Liver (tissue), 9 donors: ENCODE data around the gene SAT1. TPM values are rescaled to one million over a fixed set of nuclear protein-coding genes. Genes with fewer than 3 reads are reported as not detected.

Experiments
- DNase-seq: peaks from one replicate; pipeline ENCODE4 v3.0.0-alpha.2; 2017; ENCODE audit warnings: low spot score
- H3K27ac ChIP-seq, 2 donors: one replicate each; pipeline ENCODE4 v1.7.0; 2013; ENCODE audit warnings: inconsistent platforms in 2 of 2, low read length in 2 of 2, control low read depth in 1 of 2, low read depth in 1 of 2, mild to moderate bottlenecking in 1 of 2
- H3K27me3 ChIP-seq, 4 donors: one replicate each; pipeline versions ENCODE4 v1.6.1 to v1.7.0; 2013; ENCODE audit warnings: low read length in 3 of 4, inconsistent platforms in 1 of 4, mild to moderate bottlenecking in 1 of 4, moderate library complexity in 1 of 4; ENCODE audit not compliant: control insufficient read depth in 4 of 4, insufficient read depth in 4 of 4
- H3K36me3 ChIP-seq, 4 donors: one replicate each; pipeline versions ENCODE4 v1.6.1 to v1.7.0; 2013; ENCODE audit warnings: low read length in 3 of 4, mild to moderate bottlenecking in 3 of 4, low read depth in 1 of 4, moderate library complexity in 1 of 4; ENCODE audit not compliant: control insufficient read depth in 4 of 4, insufficient read depth in 3 of 4
- H3K4me1 ChIP-seq, 4 donors: one replicate each; pipeline versions ENCODE4 v1.6.1 to v1.7.0; 2013; ENCODE audit warnings: low read length in 3 of 4, mild to moderate bottlenecking in 3 of 4, moderate library complexity in 1 of 4; ENCODE audit not compliant: control insufficient read depth in 4 of 4, insufficient read depth in 4 of 4
- H3K4me3 ChIP-seq, 3 donors: one replicate each; pipeline versions ENCODE4 v1.6.1 to v1.7.0; 2013; ENCODE audit warnings: low read length in 3 of 3, control low read depth in 1 of 3, low read depth in 1 of 3, mild to moderate bottlenecking in 1 of 3
- H3K9ac ChIP-seq, 2 donors: one replicate each; pipeline ENCODE4 v1.7.0; 2013; ENCODE audit warnings: low read length in 2 of 2, mild to moderate bottlenecking in 2 of 2, moderate library complexity in 2 of 2, control low read depth in 1 of 2, low read depth in 1 of 2
- H3K9me3 ChIP-seq, 4 donors: one replicate each; pipeline versions ENCODE4 v1.6.1 to v1.7.0; 2013; ENCODE audit warnings: low read length in 3 of 4; ENCODE audit not compliant: control insufficient read depth in 4 of 4
- ATF3 ChIP-seq: IDR thresholded peaks from 2 replicates; pipeline ENCODE4 v1.6.1; 2016; ENCODE audit warnings: antibody characterized with exemption
- CTCF ChIP-seq: fragments of 150-350 bp; IDR thresholded peaks from 2 replicates; pipeline ENCODE4 v1.5.1; 2017; ENCODE audit warnings: improper control_type of control experiment, low read depth, low read length; ENCODE audit not compliant: missing input control
- EGR1 ChIP-seq, 2 donors: IDR thresholded peaks; 2 replicates each; pipeline ENCODE4 v1.6.1; 2016 to 2018; ENCODE audit warnings: antibody characterized with exemption in 2 of 2, low read depth in 2 of 2
- FOXA1 ChIP-seq: IDR thresholded peaks from 2 replicates; pipeline ENCODE4 v1.6.1; 2016; ENCODE audit warnings: antibody characterized with exemption
- FOXA2 ChIP-seq: IDR thresholded peaks from 2 replicates; pipeline ENCODE4 v1.6.1; 2016; ENCODE audit warnings: antibody characterized with exemption
- GABPA ChIP-seq, 2 donors: IDR thresholded peaks in 1 of 2; conservative IDR thresholded peaks in 1 of 2; 2 replicates each; pipeline ENCODE4 v1.6.1; 2016; ENCODE audit warnings: antibody characterized with exemption in 2 of 2, mild to moderate bottlenecking in 1 of 2, moderate library complexity in 1 of 2
- HNF4G ChIP-seq: IDR thresholded peaks from 2 replicates; pipeline ENCODE4 v1.6.1; 2016; ENCODE audit warnings: antibody characterized with exemption
- JUND ChIP-seq, 2 donors: IDR thresholded peaks; 2 replicates each; pipeline ENCODE4 v1.6.1; 2016; ENCODE audit warnings: antibody characterized with exemption in 2 of 2
- NR2F2 ChIP-seq: IDR thresholded peaks from 2 replicates; pipeline ENCODE4 v1.6.1; 2016; ENCODE audit warnings: antibody characterized with exemption
- RAD21 ChIP-seq, 2 donors: IDR thresholded peaks; 2 replicates each; pipeline ENCODE4 v1.6.1; 2016; ENCODE audit warnings: antibody characterized with exemption in 2 of 2, mild to moderate bottlenecking in 2 of 2
- REST ChIP-seq: IDR thresholded peaks from 2 replicates; pipeline ENCODE4 v1.6.1; 2016; ENCODE audit warnings: antibody characterized with exemption, mild to moderate bottlenecking
- RXRA ChIP-seq, 2 donors: IDR thresholded peaks; 2 replicates each; pipeline ENCODE4 v1.6.1; 2017 to 2018; ENCODE audit warnings: antibody characterized with exemption in 2 of 2, mild to moderate bottlenecking in 1 of 2
- SP1 ChIP-seq: IDR thresholded peaks from 2 replicates; pipeline ENCODE4 v1.6.1; 2018; ENCODE audit warnings: antibody characterized with exemption, mild to moderate bottlenecking
- TAF1 ChIP-seq: conservative IDR thresholded peaks from 2 replicates; pipeline ENCODE4 v1.6.1; 2016; ENCODE audit warnings: antibody characterized with exemption, mild to moderate bottlenecking
- YY1 ChIP-seq: IDR thresholded peaks from 2 replicates; pipeline ENCODE4 v1.6.1; 2016; ENCODE audit warnings: antibody characterized with exemption, mild to moderate bottlenecking
- ZBTB33 ChIP-seq: IDR thresholded peaks from 2 replicates; pipeline ENCODE4 v1.6.1; 2016; ENCODE audit warnings: antibody characterized with exemption
- WGBS: extraction: QIAGEN DNeasy Blood & Tissue Kit; methylation state at CpG from one replicate; pipeline ENCODE4 v1.1.7; 2013; 5-methylcytosine and 5-hydroxymethylcytosine counted together
- polyA plus RNA-seq, 2 donors: library from polyadenylated mRNA; stranded (reverse) in 1 of 2; unstranded in 1 of 2; fragments of 200-250 nt in 1 of 2; fragments of >200 nt in 1 of 2; fragmentation: Nextera tagmentation in 1 of 2; extraction: Ambion mirVana in 1 of 2; gene quantifications; one replicate each; pipeline versions ENCODE4 v1.2.1 to v1.2.3, GENCODE V29; 2013 to 2015
- total RNA-seq, 2 donors: library from RNA; depleted of rRNA; stranded (reverse); fragments of >200 nt; gene quantifications; one replicate each; pipeline ENCODE4 v1.2.3, GENCODE V29; 2014
- donor health status: healthy.
- donor health status: healthy.
- donor health status: healthy.
- donor health status: healthy.
- donor health status: healthy.

The SAT1 gene
- total and polyA plus RNA-seq, 4 donors = 105 to 780 (median 296) TPM

- Histone ChIP-seq H3K9ac (no peak overlapping the region), H3K36me3 (no peaks in the 10 kb centered on the region), H3K27ac (no peak overlapping the region), H3K4me3 (no peak overlapping the region), H3K9me3 (no peaks in the 10 kb centered on the region), H3K27me3 (no peaks in the 10 kb centered on the region), H3K4me1 (peaks cover 0 to 3% (median 0%) of the 10 kb centered on the region in 4 donors)
- 88% methylated on average over 4 of the region's 4 CpGs for WGBS
- DNase-seq = no peak
- TF ChIP-seq CTCF (no peak), RXRA (IDR thresholded peaks at IDR 0.05) (no peak), NR2F2 (no peak), TAF1 (no peak), RAD21 (IDR thresholded peaks at IDR 0.05) (no peak)
Measured at GRCh38 chrX:23779025-23779424, 3.9 kb upstream of the SAT1 start.

GRCh38 chrX:23782455-23782854, 518 bp upstream of the SAT1 start:
- Histone ChIP-seq H3K4me1 (peaks cover 0 to 9% (median 3%) of the 10 kb centered on the region in 4 donors), H3K9me3 (no peaks in the 10 kb centered on the region), H3K36me3 (peaks cover 2 to 9% (median 4%) of the 10 kb centered on the region in 4 donors), H3K27ac (peak overlapping the region; percentile 79 to 91), H3K4me3 (peak overlapping the region; percentile 60 to 70 (median 66)), H3K27me3 (no peaks in the 10 kb centered on the region), H3K9ac (peak overlapping the region; percentile 86 to 89)
- no peak for DNase-seq
- TF ChIP-seq FOXA2 (no peak), FOXA1 (no peak), ZBTB33 (no peak), HNF4G (no peak), EGR1 (IDR thresholded peaks at IDR 0.05; ENCODE audit: low read depth in 2 of 2) (no peak), CTCF (no peak), GABPA (IDR thresholded peaks at IDR 0.05 in 1 of 2, conservative IDR thresholded peaks at IDR 0.05 in 1 of 2) (no peak), SP1 (no peak), NR2F2 (no peak), JUND (IDR thresholded peaks at IDR 0.05) (no peak), REST (no peak), YY1 (no peak), ATF3 (no peak)
- 13% methylated on average over 6 of the region's 6 CpGs for WGBS
